ENCODE results near the gene TBRG4. TPM values are rescaled to one million over a fixed set of nuclear protein-coding genes. Genes with fewer than 3 reads are reported as not detected.

Gene TBRG4
- total RNA-seq, 1 experiment from 2014 or later = 127 TPM

DNA sequence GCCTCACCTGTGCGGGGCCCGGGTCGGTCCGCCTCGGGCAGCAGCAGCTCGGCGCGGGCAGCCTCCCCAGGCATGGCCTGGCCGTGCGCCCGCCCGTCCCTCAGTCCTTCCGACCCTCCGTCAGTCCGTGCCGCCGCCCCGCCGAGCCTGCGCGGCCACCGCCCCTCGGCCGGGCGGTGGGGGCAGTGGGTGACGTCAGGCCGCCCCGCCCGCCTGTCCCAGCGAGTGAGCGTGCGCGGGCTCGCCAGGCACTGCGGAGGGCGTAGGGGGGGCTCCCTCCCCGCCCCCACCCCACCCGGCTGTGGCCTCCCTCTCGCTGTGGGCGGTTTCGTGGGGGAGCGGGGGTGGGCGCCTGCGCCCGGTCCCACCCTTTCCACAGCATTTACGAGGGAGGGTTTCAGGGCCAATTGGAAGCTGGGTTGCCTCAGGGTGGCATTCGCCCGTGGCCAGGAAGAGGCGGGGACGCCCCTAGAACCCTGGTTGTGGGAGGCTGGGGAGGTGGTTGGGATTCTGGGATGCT lies 22.6 kb downstream of the TBRG4 start, which contains the start of gene NACAD:
TSS of gene NACAD (minus strand) at position 149 of the 520 bp plus-strand sequence. CDS start at position 74, 75 bp downstream.
- H3K4me2 ChIP-seq (ENCODE audit: insufficient read depth, insufficient read length, low read length) = peak within 1 kb of the TSS; percentile 22

More for the DNA sequence above, 22.6 kb downstream of the TBRG4 start, which contains the start of gene NACAD:
- no peak within 1 kb of the TSS for H3K27ac ChIP-seq (ENCODE audit: insufficient read length, low read depth, low read length)
- H3K56ac ChIP-seq (ENCODE audit: insufficient read length, low read depth, low read length) = no peak within 1 kb of the TSS
- no peak within 1 kb of the TSS for H3K4ac ChIP-seq (ENCODE audit: low read depth, low read length)
- no peak within 1 kb of the TSS for H2BK5ac ChIP-seq (ENCODE audit: insufficient read length, low read length)
- H2BK120ac ChIP-seq (ENCODE audit: low read depth, low read length, poor library complexity, severe bottlenecking) = no peak within 1 kb of the TSS
- Mint-ChIP-seq H3K36me3 (ENCODE audit: insufficient read depth in 1 of 3, low read depth in 3 of 3) (no peaks in the 10 kb centered on the region), H3K4me1 (peaks cover 14 to 15% of the 10 kb centered on the region in 2 experiments), H3K27ac (no peak within 1 kb of the TSS), H3K9me3 (peaks cover 0 to 2% of the 10 kb centered on the region in 2 experiments; a peak in 1 of 5 replicates), H3K4me3 (peak within 1 kb of the TSS; percentile 70 to 86), H3K27me3 (ENCODE audit: low read depth) (peaks cover 29% of the 10 kb centered on the region)
- no peaks in the 10 kb centered on the region for H3K27me3 ChIP-seq (ENCODE audit: insufficient read depth, low read length)
- H3K4me1 ChIP-seq (ENCODE audit: insufficient read depth, low read length) = peaks cover 3% of the 10 kb centered on the region; the same call in 1 of the 2 replicates
- no peak for TF ChIP-seq CTCF (conservative IDR thresholded peaks at IDR 0.05)
- no peak within 1 kb of the TSS for H2BK12ac ChIP-seq (ENCODE audit: insufficient read length, low read depth, low read length)
- H3K79me2 ChIP-seq (ENCODE audit: insufficient read depth, low read length) = no peaks in the 10 kb centered on the region
- no peak within 1 kb of the TSS for H2AFZ ChIP-seq (ENCODE audit: low read length)
- H4K5ac ChIP-seq (ENCODE audit: insufficient read length, low read depth, low read length) = no peak within 1 kb of the TSS
- H3K18ac ChIP-seq (ENCODE audit: insufficient read length, low read depth, low read length) = no peak within 1 kb of the TSS
- H2BK20ac ChIP-seq (ENCODE audit: low read depth, low read length, poor library complexity, severe bottlenecking) = no peak within 1 kb of the TSS
- no peaks in the 10 kb centered on the region for H4K20me1 ChIP-seq (ENCODE audit: control insufficient read depth, insufficient read depth, insufficient read length)
- no peak within 1 kb of the TSS for H3T11ph ChIP-seq (ENCODE audit: low read length)
- H4K91ac ChIP-seq (ENCODE audit: insufficient read length, low read depth, low read length) = no peak within 1 kb of the TSS
- no CpG with 5 or more reads among the region's 50 CpGs for WGBS (ENCODE audit: extremely low coverage, insufficient read length, low lambda C conversion rate)
- no peaks in the 10 kb centered on the region for H3K9me3 ChIP-seq (ENCODE audit: control insufficient read depth, low read depth, low read length)
- H3K14ac ChIP-seq (ENCODE audit: insufficient read depth, low read length) = no peak within 1 kb of the TSS
- no peak for DNase-seq
- H3K23ac ChIP-seq (ENCODE audit: insufficient read length, low read depth, low read length) = no peak within 1 kb of the TSS
- no peaks in the 10 kb centered on the region for H3K79me1 ChIP-seq (ENCODE audit: insufficient read depth, low read depth, low read length, poor library complexity, severe bottlenecking)
- no peak within 1 kb of the TSS for H3K9ac ChIP-seq (ENCODE audit: extremely low read depth, insufficient read length, low read length)
- H2BK15ac ChIP-seq (ENCODE audit: low read depth, low read length) = no peak within 1 kb of the TSS
- no peak within 1 kb of the TSS for H2AK5ac ChIP-seq (ENCODE audit: insufficient read length, low read length)
- H4K8ac ChIP-seq (replicated peaks; ENCODE audit: insufficient read length, low read depth, low read length) = no peak within 1 kb of the TSS
- H3K23me2 ChIP-seq (ENCODE audit: insufficient read length, low read depth, low read length, poor library complexity, severe bottlenecking) = no peaks in the 10 kb centered on the region

Measured in H9 (cell line).